GM18502 (cell line): Measurements from ENCODE around the gene DMD.
"Not testable (repeated sequence)": the region's sequence is repeated elsewhere in the genome, so short reads cannot be mapped to it uniquely, and the experiment has no call there.

Experiments
- ATAC-seq: cut with Tn5 transposase; IDR thresholded peaks from one replicate; pipeline ENCODE4 v1.9.1; 2021; ENCODE audit warnings: mild to moderate bottlenecking; ENCODE audit not compliant: unreplicated experiment, poor library complexity

The DMD gene

DNA sequence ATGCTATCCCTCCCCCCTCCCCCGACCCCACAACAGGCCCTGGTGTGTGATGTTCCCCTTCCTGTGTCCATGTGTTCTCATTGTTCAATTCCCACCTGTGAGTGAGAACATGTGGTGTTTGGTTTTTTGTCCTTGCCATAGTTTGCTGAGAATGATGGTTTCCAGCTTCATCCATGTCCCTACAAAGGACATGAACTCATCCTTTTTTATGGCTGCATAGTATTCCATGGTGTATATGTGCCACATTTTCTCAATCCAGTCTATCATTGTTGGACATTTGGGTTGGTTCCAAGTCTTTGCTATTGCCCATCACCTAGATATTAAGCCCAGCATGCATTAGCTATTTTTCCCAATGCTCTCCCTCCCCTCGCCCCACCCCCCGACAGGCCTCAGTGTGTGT is 1627.5 kb downstream of the DMD start:
- ATAC-seq = not testable (repeated sequence)

DNA sequence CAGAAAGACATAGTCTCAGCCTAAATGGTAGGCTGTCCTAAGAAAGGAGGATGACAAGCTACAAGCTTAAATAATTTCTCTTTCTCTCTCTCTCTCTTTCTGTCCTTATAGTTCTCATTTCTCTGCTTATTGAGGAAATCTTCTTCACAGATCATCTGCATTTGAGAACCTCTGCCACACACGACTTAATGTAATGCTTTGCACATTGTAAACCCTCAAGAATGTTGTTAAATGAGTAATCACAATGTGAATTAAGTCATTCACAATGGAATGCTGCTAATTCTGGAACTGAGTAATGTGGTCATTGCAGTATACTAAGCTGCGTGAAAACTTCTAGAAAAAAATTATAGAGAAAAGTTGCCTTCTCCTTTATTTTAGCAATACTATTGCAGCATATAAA is 1630.6 kb downstream of the DMD start:
- ATAC-seq = no peak

DNA sequence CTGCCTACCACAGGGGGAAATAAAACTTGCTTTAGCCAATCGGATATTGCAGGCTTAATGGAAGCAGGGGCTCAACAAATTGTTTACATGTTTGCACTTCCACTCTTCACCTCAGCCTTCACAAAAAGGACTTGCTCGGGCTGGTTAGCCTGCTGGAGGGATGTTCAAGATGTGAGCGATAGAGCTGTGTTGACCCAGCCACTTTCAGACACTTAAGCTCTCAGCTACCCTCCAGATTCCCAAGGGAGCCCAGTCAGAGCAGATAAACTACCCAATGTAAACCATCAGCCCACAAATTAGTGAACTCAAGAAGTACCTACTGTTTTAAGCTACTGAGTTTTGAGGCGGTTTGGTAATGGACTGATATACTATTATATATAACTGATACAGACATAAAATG is 1631.1 kb downstream of the DMD start:
- no peak for ATAC-seq

DNA sequence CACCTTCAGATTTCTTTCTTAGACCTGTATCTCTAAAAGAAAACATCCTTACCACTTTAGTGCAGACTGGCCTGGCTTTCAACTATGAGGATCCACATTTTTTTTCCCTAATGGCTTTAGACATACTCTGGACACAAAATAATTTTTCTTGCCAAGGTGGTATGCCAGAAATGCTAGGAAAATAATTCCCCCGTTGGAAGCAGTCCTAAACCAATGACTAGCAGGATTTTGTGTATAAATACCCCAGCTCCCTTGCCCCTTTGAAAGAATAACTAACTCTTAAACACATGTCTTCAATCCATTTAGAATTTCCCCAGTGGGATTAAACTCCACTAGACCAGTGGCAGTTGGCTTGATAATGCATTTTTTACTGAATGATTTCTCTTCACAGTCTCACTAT is 1639.0 kb downstream of the DMD start:
- ATAC-seq = no peak

DNA sequence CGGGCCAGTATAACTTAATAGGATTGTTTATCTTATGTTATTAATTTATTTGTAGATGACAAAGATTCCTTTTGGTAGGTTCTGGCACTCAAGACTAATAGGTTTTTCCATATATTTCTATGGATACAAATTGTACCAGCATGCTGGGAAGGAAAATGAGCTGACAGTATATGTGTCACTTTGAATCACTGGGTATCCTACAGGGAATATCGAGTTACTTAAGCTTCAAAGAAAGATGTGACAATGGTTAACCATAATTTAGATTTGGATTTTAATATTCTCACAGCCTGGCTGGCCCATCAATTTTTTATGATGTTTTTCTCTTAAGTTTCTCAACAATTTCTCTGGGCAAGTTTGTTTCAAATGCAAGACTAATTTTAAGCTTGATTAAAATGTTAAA is 1640.7 kb downstream of the DMD start:
- ATAC-seq = no peak

DNA sequence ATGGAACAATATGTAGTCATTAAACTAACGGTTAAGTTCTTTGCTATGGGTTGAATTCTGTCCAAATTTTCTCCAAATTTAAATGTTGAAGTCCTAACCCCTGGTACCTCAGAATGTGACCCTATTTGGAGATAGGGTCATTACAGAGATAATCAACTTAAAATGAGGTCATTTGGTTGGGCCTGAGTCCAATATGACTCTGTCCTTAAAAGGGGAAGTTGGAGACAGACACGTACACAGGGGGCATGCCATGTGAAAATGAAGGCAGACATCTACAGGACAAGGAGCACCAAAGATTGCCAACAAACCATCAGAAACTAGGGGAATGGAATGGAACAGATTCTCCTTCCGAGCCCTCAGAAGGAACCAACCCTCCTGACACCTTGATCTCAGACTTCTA is 1647.6 kb downstream of the DMD start:
- ATAC-seq = no peak

DNA sequence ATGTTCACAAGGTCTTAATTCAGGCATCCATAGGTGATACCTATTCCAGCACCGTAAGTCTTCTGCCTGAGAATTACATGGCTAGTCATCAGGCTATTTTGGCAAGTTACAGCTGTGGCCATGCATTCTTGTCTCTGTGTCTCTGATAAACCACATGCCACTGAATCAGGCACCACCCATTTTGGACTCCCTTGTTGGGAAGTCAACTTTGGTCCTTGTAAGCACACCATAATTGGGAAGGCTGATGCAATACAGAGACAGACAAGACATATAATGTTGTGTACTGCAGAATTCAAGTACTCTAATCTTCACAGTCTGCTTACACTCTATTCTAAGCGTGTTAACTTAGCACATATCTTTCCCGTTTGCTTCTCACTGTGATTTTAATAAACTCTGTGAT is 1655.8 kb downstream of the DMD start:
- ATAC-seq = no peak

DNA sequence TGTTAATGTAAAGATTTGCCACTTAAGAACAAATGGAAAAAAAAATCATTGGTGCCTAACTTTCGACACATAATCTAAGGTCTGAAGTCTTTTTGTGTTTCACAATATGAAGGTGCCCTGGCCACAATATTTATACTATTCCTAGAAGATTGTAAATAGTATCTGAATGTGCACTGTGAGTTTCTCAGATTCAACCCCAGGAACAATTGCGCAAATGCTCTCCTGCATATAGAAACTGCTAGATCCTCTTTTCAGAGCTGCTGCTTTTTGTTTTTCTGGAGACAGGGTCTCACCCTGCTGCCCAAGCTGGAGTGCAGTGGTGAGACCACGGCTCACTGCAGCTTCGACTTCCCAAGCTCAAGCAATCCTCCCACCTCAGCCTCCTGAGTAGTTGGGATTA is 1659.4 kb downstream of the DMD start:
- ATAC-seq = no peak

DNA sequence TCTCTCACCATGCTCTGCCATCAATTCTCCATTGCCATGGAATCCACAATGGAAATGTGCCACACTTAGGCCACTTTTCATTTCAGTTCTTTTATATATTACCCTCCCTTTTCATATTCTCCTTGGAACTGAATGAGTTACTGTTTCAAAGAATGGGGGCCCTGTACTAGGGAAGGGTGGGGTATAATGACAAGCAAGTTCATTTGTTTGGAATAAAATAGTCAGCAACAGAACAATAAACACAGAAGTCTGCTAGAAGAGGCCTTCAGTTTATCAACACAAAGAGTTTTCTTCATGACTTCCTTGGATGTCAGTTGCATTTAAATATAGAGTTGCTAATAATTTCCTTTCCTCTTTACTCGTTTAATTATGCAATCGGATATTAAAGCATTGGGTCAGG is 1661.2 kb downstream of the DMD start:
- no peak for ATAC-seq

DNA sequence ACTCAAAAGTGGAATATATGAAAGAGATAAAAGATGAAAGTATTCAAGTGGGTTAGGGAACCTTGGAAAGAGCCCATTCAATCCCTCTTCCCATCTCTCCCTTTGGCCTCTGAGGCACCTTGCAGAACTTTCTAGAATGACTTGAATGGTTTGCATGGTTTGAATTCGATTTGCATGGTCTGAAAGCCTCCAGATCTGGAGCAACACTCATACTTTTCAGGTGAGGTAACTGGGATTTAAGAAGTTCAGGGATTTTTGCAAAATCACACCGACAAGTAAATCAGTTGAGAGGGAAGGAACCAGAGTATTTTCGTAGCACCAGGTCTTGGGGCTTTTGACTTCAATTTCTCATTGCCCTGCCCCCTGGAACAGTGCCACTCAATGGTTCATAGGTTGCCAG is 1663.5 kb downstream of the DMD start:
- no peak for ATAC-seq

DNA sequence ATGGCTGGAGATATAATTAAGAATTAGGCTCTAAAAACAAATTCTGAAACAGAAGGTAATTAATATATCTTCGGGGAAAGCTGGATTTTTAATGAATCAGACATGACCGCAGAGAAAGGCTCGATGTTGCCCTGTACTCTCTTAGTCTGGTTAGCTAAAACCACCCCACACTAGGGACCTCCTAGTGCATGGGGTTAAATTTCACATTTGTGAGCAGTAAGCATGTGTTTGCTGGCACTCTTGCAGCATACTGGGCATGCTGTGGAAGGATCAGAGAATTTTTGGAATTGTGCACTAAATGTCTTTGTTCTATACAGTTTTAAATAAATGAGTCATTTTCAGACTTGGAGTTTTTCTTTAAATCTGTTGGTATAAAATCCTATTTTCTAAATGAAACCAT is 1663.9 kb downstream of the DMD start:
- no peak for ATAC-seq

DNA sequence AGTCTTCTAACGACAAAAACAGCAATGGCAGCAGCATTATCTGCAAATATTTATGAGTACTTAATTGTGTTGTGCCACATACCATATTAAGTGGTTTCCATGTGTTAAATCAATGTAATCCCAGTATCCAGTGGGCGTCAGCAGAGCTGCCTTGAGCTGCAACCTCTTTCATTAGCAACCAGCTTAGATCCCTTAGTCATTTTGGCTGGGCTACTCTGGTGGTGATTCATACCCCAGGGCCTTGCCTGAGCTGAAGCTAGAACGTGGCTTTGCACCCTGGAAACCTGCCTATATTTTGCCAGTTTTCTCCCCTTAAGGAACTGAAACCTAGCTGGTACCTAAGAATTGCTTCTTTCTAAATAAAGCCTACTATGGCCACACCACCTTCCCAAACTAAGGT is 1665.2 kb downstream of the DMD start:
- no peak for ATAC-seq

DNA sequence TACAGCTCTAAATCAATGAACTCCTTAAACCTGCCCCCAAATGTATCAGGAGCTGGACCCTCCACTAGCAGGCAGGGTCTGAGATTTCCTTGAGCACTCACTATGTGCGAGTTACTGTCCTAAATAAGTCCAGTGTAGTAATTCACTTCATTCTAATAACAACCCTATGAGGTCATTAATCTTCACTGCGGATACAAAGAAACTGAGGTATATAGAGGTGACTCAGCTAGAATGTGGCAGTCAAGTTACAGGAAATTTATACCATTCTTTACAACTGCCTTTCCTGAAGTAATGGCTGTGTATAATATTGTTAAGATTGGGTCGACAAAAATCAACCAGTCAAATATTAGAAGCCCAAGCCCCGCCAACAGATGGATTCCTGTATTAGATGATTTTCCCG is 1665.6 kb downstream of the DMD start:
- no peak for ATAC-seq

DNA sequence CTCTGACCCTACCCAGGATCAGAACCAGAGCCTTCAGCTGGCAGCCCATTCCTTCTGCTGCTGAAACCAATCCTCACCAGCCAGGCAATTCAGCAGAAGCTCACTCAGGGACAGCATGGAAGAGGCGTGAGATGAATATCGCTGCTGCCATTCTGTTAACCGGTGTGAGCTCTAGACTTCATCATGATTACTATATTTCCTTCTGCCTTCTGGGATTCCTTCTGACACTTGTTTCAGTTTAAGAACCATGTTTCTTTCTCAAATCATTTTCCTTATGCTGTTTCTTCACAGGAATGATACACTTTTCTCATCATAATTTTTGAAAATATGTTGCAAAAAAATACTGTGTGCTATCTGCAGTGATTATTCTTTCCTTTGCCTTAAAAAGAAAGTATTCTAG is 1666.2 kb downstream of the DMD start:
- ATAC-seq = no peak

DNA sequence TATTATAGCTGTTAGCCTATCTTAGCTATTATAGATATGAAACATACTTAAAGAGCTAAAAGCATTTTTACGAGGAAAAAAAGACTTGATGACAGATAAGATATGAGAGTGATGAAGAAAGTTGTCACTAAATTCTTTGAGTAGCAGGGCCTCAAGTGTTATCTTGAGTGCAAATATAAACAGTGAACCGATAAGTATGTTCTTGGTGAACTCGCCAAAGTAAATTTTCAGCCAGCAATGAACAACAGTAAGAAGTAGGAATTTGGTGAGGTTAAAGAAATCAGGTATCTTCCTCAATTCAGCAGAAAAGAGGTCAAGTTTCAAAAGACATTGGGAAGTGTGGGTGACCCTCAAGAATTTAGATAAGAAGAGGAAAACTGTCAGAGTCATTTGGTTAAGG is 1667.7 kb downstream of the DMD start:
- no peak for ATAC-seq

DNA sequence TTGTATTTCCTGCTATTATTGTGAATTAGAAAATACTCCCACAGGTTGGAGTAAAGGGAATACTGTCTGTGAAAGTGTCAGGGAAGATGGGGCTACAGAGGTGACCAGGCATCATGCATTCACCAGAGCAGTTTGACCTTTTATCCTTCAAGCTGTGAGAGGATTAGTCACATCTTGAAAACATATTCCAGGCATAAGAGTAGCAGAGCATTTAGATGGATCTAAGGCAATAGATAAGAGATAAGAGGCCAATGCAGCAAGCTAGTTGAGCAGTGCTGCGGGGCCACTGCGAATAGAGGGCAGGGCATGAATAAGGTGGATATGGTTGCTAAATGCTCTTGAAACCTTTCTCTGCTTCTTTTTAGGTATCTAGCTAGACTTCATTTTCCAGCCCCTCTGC is 1668.8 kb downstream of the DMD start:
- ATAC-seq = no peak

DNA sequence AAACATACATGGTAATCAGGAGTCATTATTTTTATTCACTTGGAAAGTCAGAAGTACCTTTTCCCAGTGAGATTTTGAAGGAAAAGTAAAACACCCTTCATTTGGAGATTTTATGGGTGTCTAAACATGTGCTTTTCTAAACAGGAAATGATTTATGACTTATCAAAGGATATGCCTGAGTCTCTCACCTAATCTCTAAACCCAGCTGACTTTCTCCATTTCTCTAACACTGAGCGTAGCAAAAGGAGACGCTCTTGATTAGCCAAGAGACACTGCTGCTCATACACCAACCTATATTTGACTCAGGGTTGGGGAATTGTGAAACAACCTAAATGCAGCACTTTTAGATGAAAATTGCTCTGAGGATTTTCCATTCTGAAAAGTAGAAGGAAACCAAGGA is 1671.0 kb downstream of the DMD start:
- ATAC-seq = no peak

DNA sequence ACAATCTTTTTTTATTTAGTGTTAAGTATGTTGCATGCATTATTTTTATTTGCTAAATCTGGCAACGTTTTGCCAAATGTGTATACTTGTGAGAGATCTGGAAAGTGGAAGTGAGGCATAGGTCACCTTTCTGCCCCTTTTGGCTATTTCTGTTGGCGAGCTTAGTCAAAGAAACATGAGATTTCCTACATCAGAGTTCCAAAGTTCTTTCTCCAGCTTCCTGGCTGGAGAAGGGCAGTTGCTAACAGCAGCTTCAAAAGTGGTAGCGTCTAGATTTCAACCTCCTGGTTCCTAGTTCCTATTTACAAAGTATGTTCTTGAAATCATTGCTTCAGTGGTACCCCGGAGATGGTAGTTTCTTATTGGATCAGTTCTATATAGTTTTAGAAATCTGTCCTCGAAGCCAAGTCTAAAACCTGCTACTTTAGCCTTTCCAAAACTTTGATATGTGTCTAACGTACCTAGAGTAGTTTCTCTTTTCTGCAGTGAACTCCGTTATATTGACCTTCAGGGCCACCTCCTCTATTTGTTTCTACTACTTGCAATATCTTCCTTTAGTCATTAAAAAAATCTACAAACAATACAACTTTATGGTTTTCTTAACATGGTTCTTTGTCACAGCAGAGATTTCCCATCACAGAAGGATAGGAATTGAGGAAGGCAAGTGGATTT is 1683.8 kb downstream of the DMD start:
- ATAC-seq = no peak

DNA sequence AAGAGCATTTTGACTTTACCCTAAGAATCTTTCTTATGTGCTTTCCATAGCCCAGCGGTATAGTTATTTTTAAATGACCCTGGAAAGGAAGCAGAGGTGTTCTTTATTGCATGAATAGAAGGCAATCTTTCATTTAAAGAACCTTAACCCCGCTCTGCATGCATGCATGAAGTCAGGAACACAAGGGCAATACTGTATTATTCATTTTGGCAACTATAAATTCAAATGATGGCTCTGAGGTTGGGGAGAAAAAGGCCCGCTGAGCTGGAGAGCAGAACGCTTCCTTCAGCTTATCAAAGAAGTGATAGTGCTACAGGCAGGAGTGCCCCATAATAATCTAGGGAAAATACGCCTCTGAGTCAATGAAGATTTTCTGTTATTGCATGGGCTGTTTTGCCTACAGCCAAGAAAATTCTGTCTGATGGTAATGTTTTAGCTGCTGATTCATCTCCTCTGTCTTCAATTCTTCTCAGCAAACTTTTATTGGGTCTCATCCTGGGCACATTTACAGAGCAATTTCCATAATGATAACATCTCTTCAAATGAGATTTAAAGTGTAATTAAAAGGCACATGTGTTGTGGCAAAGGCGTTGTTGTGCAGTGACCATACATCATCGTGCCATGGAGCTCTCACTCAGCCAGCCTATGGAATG is 1687.3 kb downstream of the DMD start:
- no peak for ATAC-seq

DNA sequence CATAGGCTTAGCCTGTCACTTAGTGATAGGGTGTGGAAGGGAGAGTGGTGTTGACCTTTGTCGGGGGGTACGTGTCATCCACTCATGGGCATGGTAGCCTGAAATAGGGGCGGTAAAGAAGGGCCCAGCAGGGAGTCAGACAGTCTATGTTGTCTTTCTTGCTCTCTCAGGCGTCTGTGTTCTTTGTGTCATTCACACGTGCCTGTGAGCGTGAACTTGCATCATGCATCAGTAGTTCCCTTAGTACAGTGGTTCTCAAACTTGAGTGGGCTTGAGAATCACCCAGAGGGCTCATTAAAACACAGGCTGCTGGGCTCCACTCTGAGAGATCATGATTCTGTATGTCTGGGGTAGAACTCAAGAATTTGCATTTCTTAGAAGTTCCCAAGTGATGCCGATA is 1688.6 kb downstream of the DMD start:
- no peak for ATAC-seq

DNA sequence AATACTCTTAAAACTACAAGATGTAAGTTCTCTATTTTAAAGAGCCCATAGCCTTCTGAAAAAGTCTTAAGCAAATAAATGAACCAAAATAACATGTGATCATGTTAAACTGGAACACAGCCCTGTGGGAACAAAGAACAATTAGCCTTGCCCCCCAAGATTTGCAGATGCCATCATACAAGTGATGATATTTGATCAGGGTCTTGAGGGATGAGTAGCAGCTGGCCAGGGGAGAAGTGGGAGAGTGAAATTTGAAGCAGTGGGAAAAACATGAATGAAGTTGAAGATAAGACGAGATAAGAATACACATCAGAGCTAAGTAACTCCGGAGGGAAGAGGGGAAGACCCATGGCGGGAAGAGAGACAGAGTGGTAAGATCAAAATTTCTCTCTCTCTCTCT is 1689.4 kb downstream of the DMD start:
- no peak for ATAC-seq

DNA sequence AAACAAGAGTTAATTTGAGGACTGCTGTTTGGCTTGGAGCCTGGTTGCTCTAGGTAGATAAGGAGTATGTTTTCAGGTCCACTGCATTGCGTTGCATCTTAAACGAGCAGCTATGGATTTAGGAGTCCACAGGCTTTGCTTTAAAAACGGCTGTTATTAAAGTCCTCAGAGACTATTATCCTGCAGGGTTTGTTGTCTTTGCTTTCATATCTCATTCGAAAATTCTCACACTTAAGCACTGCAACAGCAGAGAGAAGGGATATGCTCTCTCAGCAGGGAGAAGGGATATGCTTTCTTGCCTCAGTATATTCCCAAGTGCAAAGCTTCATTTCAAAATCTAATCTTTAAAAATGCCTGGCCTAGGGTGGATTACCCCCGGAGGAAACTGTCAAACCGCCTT is 1694.8 kb downstream of the DMD start:
- no peak for ATAC-seq
